Uterus (tissue), 2 donors: ENCODE measurements around the gene SIGLEC10.

Experiments used
- CTCF ChIP-seq, 4 experiments: fragments of 200-600 bp in 2 of 4; fragments of 450-650 bp in 2 of 4; sonication (generic) in 2 of 4; IDR thresholded peaks; one replicate each; pipeline ENCODE4 v1.5.1; 2016 to 2019; ENCODE audit warnings: antibody characterized with exemption in 4 of 4, mild to moderate bottlenecking in 2 of 4, moderate library complexity in 1 of 4
- POLR2A ChIP-seq, 2 donors: fragments of 450-650 bp; IDR thresholded peaks; one replicate each; pipeline ENCODE4 v1.6.1; 2016; ENCODE audit warnings: antibody characterized with exemption in 2 of 2, mild to moderate bottlenecking in 1 of 2, moderate library complexity in 1 of 2

- TF ChIP-seq CTCF (IDR thresholded peaks at IDR 0.05) (no peak), POLR2A (IDR thresholded peaks at IDR 0.05) (no peak)
These were observed 33.4 kb upstream of the SIGLEC10 start for GRCh38 chr19:51450730-51451307.
